Stimulated activated CD4-positive, alpha-beta T cell treated with anti-CD3 and anti-CD28 coated beads, Interleukin-4, amount 100 ng/mL, for 4 hours (primary cell): ENCODE results near the gene GALNT14.

Source experiments
- DNase-seq, 2 experiments: peaks; one replicate each; pipeline ENCODE4 v3.0.0-alpha.2; 2020

Gene GALNT14

GRCh38 chr2:30968660-30969397, 169.4 kb downstream of the GALNT14 start:
- DNase-seq: no peak

DNA sequence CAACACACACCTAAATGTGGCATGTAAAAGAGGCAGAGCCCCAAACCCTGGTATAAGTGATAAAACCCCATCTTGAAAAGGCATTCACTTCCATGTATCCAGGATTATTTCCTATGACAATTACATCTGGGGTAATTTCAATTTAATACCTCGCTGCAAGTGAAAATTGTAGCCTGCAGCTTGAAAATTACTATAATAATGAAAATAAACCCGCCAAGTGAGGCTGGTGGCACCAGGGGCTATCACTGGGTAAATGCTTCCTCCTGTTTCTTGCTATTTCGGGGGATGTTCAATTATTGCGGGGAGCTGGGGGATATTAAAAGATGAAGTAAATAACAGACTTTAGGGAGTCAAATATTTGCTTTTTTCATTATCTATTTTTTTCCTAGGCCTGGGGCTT, 171.5 kb downstream of the GALNT14 start:
- no peak for DNase-seq

DNA sequence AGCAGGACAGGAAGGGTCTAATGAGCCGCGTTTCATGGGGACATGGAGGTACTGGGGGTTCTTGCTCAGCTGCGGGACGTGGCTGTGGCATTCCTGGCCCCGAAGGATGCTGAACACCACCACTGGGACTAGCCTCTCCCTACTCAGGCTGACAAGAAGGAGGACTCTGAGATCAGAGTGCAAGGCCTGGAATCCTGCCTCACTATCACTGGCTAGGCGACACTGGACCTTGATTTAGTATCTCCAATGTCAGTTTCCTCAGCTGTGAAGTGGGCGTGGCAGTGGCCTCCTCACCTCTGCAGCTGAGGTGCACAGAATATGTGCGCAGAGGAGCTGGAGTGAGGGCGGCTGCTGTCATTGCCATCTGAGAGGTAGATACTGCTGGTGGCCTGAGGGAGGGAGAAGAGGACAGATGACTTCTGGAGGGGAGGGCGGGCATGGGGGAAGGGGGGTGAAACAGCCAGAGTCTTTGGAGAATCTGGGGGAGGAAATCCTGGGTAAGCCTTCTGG, 173.2 kb downstream of the GALNT14 start:
- no peak for DNase-seq

GRCh38 chr2:30964334-30965005, 173.8 kb downstream of the GALNT14 start:
- no peak for DNase-seq

DNA sequence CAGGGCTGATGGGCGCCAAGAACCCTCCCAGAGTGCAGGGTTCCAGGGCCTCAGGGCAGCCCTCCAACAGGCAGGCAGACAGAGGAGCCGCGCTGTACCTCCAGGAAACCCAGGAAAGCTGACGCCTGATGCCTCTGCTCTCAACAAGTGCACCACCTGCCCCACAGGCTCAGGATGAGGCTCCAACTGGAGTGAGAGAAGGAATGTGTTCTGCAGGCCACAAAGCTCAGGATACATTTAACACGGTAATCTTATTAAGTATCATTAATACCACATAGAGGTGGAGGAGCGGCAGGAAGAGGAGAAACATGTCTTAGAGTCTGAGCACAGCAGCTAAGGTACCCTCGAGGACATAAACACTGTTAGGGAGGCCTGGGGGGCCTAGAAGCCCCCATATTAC, 175.1 kb downstream of the GALNT14 start:
- DNase-seq: no peak

DNA sequence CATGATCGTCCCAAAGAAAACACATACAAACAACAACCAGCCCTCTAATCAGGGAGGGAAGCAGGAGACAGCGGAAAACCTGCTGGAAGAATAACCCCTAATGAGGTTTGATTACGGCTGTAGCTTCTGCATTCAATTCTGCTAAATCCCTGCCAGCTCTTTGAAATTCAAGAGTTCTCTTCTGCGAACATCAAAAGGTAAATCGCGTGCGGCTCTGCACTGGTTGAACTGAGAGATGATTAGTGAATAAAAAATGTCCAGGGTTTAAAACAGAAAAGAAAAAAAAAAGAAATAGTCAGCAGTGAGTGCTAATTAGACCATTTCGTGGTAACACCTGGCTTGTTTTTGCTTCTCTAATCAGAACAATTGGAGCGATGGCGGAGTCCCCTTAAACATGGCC, 178.0 kb downstream of the GALNT14 start:
- DNase-seq: no peak

DNA sequence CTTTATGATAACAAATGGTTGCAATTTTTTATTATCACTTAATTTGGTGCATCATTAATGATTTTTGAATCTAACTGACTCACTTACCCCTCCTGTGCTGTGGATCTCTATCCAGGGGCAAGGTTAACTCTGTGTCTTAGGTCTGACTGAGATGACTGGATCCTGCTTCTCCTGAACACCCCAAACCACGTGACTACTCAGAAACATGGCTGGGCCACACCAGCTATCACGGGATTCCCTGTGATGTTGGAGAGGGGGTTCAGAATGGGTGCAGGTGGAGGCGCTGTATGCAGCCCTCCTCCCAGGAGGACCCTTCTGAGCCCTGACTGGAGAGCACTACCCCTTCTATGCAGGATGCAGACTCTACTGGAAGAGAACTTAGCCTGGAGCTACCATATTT, 178.6 kb downstream of the GALNT14 start:
- no peak for DNase-seq

GRCh38 chr2:30958918-30959265, 179.3 kb downstream of the GALNT14 start:
- DNase-seq: no peak

DNA sequence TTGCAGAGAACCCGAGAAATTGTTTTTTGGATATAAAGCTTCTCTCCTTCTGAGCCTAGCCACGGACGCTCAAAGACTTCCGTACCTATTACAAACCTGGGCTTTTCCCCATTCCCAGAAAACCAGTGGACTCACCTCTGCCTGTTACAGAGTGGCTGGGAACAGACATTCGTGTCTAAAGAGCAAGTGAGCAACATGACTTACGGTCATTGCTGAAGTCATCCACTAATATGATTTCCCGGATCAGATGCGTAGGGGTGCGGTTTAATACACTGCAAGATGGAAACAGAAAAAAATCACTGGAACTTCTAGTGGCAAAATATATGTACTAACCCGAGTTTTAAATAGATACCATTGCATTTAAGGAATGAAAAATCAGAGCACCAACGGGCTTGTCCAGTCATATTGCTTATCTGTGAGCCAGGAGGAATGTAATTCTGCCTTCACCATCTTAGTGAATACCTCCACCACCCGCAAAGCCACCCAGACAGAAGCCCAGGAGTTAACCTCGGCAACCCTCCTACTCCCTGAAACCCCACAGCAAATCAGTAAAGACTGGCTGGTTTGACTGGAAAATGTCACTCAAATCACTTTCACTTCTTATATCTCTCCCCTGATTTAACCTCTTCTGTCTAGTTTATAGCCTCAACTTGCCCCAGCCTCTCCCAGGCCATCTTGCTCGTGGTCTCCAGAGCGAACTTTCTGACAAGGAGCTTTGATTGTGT, 179.9 kb downstream of the GALNT14 start:
- DNase-seq: no peak

- no peak for DNase-seq
These were observed 180.6 kb downstream of the GALNT14 start for GRCh38 chr2:30957591-30957990.

DNA sequence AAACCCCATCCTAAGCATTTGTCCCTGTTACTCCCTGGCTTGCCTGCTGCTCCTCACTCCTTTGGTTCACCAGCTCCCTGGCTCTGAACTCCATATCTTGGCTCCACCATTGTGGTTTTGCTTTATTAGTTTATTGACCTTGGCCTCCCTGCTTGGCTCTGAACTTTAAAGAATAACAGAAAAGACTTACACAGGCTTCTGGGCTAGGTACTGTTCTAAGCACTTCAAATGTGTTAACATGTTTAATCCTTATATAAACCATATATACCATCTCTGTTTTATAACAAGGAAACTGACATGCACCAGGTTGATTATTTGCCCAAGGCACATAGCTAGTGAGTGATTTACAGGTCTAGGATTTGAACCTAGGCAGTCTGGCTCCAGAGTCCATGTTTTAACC, 181.2 kb downstream of the GALNT14 start:
- no peak for DNase-seq

- DNase-seq: no peak
These were observed 182.6 kb downstream of the GALNT14 start for GRCh38 chr2:30955516-30956132.

DNA sequence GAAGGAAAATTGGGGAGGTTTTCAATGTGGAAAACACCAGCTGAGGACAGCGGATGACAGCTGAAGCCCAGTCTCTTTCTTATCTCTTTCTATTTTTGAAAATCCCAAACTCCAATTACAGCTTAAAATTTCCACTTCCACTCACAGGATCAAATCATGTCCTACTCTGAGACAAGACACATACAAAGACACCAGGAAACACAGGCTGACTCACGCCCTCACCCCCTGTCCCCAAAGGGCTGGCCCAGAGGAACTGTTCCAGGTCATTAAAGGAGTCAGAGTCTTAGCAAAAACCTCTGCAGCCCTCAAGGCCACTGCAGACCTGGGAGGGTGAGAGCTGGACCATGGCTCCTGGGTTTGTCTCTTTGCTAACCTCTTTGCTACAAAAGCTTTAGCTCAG, 187.9 kb downstream of the GALNT14 start:
- no peak for DNase-seq

- no peak for DNase-seq
These were observed 188.8 kb downstream of the GALNT14 start for GRCh38 chr2:30949435-30949834.

DNA sequence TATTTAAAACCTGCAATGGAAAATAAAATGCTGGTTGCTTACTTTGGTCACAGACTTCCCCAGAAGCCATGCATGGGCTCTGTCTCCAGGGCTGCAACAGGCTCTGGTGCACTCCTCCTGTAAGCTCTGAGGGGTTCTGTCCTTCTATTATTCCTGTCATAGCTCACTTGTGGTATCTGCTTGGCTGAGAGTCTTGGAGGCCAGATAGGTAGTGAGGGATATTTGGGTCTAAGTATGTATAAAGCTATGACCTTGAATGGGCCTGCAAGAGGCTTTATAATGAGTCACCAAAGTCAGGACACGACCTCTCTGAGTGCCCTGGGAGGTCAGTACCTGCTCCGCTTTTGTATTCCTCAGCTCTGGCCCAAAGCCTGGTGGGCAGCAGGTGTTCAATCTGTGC, 189.4 kb downstream of the GALNT14 start:
- DNase-seq: no peak

- no peak for DNase-seq
These were observed 190.1 kb downstream of the GALNT14 start for GRCh38 chr2:30948130-30948529.

- no peak for DNase-seq
These were observed 190.6 kb downstream of the GALNT14 start for GRCh38 chr2:30947686-30948085.

DNA sequence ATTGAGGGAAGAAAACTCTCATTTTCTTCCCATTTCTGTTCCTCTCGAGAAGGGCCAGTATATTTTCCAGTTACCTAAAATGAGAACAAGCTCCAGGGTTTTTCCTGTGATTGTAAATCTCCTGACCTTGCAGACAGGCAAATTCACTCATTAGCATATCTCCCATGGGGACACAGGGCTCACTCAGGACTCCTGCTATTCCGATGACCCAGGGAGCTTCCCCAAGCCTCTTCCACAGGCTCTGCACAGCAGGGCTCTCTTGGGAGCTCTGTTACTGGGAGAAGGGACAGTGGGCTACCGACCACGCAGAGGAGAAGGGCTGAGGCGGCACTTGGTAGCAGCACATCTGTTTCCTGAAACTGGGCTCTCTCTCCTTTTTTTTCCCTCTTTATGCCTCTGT, 195.8 kb downstream of the GALNT14 start:
- no peak for DNase-seq

DNA sequence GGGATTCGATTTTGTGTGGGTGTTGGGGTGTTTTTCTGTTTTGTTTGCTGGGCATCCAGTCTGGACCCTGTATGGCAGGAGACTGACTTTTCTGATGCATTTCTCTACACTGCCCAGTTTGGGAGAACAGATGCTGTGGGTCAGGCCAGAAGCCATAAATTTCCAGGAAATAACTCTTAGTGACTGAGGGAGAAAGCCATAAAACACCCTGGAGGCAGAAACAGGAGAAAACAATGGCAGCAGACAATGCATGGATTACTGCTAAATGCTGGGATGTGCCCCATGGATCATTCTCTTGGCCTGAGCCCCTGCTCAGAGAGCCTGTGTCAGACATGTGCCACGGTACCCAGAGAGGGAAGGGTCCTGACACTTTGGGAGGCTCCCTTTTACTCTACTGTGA, 197.4 kb downstream of the GALNT14 start:
- no peak for DNase-seq

- no peak for DNase-seq
These were observed 198.9 kb downstream of the GALNT14 start for GRCh38 chr2:30939364-30939763.

DNA sequence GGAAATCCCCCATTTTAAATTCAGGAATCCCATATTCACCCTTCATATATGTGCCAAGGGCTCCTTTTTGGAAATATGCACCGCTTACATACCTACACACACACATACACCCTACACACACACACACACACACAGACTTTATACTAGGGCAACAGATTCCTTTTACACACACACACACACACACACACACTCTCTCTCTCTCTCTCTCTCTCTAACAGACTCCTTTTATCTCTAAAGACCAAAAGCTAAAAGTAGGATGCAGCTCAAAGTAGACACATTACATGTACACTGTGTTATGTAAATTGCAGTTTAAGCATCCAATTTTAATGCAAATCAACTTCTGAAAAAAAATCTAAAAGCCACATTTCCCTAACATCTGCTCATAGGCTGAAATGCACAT, 200.0 kb downstream of the GALNT14 start:
- no peak for DNase-seq

- DNase-seq: no peak
These were observed 201.3 kb downstream of the GALNT14 start for GRCh38 chr2:30936977-30937376.

- no peak for DNase-seq
These were observed 202.4 kb downstream of the GALNT14 start for GRCh38 chr2:30935795-30936194.

GRCh38 chr2:30934066-30934465, 204.2 kb downstream of the GALNT14 start:
- no peak for DNase-seq
